HG02571 (cell line): ENCODE measurements around the gene PIEZO1.

Experiments
- ATAC-seq: cut with Tn5 transposase; IDR thresholded peaks from one replicate; pipeline ENCODE4 v1.9.1; 2021; ENCODE audit warnings: mild to moderate bottlenecking, moderate library complexity; ENCODE audit not compliant: unreplicated experiment

PIEZO1 gene

DNA sequence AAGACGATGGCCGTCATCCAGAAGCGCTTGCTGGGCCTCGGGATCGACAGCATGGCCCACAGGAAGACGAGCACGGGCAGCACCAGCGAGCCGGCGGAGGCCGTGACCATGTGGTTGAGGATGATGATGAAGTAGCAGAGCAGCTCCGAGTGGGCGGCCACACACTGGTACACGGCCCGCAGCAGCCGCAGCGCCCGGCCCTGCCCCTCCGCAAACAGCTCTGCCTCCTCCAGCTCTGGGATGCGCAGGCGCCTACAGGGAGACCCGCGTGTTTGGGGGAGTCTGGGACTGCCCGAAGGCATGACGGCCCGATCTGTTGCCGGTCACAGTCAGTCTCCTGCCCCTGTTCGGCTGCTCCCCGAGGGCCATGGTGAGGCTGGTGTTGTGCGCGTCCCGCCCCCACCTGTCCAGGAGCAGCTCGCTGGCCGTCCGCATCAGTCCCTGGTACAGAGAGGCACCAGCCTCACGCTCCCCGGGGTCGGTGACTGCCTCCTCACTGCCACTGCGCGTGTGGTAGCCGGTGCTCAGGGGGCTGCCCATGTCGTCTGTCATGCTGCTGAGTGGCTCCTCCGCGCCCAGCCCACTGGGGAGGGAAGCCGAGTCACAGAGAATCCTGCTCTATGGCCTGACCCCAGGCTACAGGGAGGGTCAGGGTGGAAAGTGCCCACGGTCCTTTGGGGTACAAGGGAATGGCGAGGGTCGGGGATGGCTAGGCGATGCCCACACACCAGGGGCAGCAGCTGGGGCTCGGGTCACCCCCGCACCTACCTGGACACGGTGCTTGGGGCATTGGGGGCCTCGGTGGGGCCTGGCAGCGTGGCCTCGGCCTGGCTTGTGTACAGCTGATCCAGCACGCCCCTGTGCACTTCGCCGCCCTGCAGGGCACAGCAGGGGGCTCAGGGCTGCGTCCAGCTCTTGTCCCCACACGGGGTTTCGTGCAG is 62.9 kb downstream of the PIEZO1 start:
- ATAC-seq = no peak

DNA sequence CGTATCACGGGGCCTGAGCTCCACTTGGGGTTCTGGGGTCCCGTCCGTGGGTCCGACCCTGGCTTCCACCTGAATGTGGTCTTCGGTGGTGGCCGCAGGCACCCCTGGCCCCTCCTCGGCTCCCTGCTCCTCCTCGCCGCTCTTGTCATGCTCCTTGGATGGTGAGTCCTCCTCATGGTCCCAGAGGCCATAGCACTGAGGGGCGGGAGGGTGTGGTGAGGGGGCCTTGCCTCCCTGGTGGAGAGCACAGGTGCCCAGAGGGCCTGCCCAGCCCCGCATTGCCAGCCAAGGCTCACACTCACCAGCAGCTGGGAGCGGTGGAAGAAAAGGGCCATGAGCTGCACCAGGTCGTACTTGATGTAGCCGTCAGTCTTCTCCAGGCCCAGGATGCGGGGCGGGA is 63.8 kb downstream of the PIEZO1 start:
- no peak for ATAC-seq

DNA sequence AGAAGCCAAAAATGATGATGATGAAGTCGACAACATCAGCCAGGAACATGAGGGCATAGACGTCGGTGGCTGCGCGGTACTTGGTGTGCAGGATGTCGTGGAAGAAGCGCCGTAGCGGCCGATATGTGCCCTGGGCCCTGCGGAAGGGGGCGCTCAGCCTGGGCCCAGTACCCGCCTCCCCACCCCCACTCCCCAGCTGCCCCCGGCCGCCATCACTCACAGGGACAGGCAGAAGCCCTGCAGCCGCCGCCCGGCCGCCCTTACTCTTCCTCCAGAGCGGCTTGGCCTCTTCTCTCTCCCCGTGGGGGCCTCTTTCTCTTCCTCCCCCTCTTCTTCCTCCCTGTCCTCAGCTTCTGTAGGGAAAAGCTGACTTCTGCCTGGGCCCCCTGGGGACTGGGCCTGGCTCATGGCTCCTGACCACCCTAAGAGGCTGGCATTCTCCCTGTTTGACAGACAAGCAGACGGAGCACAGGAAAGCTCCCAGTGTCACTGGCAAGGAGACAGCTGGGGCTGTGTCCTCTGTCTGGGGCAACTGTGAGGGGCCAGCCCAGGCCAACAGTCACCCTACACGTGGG is 64.5 kb downstream of the PIEZO1 start:
- ATAC-seq = no peak

DNA sequence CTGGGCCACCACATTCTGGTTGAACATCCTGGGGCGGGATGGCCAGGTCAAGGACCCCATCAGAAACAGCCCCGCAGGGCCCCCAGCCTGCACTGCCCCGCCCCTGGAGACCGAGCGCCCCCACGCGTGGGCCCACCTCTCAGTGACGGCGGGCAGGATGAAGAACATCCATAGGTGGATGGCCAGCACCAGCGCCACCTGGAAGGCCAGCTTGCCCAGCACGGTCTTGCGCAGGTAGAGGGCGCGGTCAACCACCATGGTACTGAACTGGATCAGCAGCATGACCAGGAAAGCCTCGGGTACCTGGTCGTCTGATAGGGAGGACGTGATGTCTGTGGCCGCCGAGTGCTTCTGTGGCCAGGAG is 65.1 kb downstream of the PIEZO1 start:
- no peak for ATAC-seq

DNA sequence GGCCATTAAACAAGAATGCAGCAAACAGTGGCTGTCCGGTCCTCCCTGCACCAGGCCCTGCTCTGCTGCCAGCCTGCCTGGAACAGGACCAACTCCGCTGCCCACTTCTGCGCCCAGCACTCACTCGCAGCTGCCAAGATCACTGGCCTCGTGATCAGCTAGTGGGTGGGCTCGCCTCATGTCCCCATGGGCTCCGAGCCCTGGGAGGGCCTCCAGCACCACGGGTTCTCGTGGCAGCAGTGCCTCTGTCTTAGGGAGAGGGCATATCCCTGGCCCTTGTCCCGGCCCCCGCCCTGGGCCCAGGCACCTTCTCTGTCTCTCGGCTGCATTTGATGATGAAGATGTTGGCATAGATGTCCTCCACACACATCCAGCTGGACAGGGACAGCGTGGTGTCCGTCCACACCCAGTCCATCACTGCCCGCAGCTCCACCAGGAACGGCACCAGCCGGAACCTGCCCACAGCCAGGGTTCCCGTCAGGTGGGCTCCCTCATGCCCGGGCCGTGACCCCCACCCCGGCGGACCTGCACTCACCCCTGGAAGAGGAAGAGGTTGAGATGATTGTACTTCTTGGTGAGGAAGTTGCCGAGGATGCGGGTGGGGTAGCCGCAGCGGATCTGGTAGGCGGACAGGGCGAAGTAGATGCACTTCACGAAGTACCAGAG is 65.6 kb downstream of the PIEZO1 start:
- ATAC-seq = no peak

DNA sequence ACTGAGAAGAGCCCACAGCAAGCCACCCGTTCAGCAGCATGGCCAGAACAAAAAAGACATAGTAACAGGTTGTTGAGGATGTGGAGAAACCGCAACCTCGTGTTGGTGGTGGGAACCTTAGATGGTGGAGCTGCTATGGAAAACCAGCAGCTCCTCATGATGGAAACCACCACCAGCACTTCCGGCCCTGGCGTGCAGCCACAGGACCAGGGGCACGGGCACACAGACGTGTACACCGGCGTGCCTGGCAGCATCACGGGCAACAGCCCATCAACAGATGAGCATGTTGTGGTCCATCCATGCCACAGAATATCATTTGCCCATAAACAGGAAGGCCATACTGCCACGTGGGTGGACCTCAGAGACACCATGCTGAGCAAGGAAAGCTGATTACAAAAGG is 66.8 kb downstream of the PIEZO1 start:
- no peak for ATAC-seq

DNA sequence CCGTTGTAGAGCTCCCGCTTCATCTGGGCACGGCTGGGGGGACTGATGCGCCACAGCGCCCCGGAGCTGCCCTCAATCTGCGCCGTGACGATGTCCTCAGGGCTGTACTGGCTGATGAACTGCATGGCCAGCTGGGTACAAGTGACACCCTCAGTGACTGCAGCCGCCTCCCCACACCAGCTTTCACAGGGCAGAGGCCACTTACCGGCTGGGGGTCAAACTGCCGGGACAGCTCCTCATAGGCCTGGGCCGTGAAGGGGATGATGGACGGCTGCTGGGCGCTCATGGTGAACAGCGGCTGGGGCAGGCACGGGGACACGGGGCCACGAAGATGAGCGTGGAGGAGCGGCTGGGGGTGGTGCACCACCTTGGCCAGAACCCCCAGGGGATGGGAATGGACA is 68.4 kb downstream of the PIEZO1 start:
- ATAC-seq = no peak

DNA sequence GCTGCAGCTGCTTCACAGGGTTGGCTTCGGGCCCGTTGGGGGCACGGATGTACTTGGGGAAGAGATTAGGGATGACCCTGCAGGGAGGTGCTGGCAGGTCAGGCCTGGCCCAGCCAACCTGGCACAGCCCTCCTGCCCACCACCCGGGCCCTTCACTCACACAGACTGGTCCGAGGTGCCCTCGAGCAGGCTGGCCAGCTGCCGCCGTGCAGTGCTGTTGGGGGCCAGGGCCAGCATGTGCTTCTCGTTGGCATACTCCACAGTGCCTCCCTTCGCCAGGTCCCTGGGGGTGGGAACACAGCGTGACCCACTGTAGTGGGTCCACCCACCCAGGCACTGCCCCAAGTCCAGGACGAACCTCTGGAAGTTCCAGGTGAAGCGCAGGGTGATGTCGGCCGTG is 68.8 kb downstream of the PIEZO1 start:
- ATAC-seq = no peak

DNA sequence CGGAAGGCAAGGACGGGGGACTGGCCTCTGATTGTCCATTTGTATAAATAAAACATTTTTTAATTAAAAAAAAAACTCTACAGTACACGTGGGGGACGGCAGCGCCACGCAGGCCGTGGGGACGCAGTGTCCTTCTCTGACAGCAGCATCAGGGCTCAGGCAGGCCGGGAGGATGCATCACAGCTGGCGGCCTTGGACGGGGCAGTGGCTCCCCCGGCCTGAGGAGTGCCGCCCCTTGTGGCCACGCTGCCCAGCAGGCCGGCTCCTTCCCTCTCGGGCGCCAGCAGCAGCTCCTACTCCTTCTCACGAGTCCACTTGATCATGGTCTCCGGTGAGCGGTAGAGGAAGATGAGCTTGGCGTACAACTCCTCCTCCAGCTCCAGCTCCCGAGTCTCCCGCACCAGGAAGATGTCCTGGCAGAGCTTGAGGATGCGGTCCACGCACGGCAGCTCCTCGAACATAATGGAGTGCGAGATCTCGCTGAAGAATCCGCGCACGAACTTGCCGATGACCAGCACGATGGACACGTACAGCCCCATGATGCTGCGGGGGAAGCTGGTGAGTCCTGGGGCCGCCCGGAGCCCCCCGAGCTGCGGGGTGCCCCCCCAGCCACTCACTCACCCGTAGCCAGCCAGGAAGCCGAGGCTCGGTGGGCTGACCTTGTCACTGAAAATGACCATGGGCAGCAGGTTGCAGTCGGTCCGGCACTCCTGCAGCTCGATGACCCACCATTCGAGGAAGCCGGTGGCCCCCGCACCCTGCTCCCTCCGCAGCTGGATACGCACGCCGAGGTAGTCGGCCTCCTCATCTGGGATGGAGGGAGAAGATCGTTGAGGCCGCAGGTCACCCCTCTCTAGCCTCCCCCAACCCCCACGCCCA is 69.5 kb downstream of the PIEZO1 start:
- ATAC-seq = no peak

DNA sequence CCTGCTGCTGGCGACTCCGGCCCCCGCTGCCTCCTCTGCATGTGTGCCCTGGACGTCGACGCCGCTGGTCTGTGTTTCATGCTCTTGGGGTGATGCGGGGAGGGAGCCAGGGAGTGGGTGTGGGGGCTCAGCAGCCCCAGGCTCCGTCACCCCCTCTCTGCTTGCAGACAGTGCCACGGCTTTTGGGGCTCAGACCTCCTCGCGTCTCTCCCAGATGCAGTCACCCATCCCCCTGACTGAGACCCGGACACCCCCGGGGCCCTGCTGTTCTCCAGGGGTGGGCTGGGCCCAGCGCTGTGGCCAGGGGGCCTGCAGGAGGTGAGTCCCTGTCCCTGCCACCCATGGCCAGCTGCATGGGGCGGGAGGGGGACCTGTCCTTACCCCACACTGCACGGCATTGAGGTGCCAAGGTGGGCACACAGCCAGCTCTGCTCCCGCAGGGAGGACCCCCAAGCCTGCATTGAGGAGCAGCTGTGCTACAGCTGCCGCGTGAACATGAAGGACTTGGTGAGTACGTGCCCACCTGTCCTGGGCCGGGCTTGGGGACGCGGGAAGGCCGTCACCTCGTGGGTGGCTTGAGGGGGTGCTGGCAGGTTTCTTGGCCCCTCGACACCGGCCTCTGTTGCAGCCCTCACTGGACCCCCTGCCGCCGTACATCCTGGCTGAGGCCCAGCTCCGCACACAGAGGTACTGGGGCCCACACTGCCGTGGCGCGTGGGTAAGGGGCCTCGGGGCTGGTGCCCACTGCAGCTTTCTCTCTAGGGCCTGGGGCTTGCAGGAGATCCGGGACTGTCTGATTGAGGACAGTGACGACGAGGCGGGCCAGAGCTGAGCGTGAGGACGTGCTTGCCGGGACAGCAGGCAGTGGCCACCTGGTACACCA is 70.4 kb downstream of the PIEZO1 start:
- no peak for ATAC-seq

DNA sequence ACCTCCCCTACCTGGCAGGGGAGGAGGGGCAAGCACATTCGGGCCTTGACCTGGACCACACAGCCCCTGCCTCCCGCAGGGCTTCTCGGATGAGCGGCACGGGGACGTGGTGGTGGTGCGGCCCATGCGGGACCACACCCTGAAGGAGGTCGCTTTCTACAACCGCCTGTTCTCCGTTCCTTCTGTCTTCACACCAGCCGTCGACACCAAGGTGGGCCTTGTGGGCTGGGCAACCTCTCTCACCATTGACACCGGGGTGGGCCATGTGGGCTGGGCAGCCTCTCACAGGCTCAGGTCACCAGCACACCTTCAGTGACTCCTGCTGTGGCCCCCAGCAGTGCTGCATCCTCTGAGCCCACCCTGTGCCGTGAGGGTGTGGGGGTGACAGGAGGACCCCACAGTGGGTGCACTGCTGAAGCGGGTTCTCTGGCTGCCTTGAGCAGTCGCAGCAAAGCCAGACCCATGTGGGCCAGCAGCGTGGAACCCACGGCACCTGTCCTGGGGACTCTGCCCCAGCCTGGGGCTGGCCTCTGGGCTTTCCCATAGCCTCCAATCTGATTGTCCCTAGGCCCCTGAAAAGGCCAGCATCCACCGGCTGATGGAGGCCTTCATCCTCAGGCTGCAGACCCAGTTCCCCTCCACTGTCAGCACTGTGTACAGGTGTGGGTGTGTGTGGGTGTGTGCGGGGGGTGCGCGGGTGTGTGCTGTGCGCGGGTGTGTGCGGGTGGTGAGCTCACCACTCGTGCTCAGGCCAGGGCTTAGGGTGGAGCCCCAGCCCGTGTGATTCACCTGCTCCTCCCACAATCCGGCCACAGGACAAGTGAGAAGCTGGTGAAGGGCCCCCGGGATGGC is 71.2 kb downstream of the PIEZO1 start:
- ATAC-seq = no peak

DNA sequence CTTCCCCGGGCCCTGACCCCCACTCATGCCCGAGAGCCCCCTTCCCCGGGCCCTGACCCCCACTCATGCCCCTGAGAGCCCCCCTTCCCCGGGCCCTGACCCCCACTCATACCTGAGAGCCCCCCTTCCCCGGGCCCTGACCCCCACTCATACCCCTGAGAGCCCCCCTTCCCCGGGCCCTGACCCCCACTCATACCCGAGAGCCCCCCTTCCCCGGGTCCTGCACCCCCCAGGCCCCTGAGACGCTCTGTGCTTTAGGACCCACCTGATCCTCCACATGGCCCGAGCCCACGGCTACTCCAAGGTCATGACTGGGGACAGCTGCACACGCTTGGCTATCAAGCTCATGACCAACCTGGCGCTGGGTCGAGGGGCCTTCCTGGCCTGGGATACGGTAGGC is 72.0 kb downstream of the PIEZO1 start:
- ATAC-seq = no peak

DNA sequence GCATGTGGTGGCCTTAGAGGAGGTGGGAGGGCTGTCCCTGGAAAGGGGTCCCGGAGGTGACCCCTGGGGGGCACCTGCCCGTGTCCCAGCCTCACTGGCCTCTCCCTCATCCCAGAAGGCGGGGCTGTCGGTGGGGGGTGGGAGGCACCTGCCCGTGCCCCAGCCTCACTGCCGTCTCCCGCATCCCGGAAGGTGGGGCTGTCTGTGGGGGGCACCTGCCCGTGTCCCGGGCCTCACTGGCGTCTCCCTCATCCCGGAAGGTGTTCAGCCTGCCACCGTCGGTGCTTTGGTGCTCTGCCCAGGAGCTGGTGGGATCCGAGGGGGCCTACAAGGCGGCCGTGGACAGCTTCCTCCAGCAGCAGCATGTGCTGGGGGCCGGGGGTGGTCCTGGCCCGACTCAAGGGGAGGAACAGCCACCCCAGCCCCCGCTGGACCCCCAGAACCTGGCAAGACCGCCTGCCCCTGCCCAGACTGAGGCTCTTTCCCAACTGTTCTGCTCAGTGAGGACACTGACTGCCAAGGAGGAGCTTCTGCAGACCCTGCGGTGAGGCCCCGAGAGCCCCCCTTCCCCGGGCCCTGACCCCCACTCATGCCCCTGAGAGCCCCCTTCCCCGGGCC is 72.5 kb downstream of the PIEZO1 start:
- no peak for ATAC-seq

DNA sequence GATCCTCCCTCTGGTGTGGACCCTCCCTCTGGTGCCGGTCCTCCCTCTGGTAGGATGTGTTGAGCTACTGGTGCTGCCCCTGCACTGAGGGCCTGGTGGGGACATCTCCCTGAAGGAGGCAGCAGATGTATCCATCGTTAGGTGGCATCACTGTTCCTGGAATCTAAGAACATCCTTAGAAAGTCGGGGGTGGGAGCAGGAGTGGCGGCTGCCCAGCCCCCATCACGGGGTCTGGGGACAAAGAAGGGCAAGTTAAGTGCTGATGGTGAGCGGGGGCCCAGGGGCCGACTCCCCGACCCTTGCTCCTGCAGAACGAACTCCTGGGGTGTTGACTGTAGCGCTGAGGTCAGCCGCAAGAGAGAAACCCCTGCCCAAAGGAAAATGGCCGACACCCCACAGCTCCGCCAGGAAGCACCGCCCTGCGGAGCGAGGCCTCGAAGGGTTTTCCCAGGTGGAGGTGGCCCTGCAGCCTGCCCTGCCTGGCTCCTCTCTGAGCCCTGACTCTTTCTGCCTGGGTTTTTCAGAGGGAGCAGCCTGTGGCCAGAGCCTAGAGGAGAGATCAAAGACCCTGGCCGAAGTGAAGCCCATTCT is 73.2 kb downstream of the PIEZO1 start:
- ATAC-seq = no peak

DNA sequence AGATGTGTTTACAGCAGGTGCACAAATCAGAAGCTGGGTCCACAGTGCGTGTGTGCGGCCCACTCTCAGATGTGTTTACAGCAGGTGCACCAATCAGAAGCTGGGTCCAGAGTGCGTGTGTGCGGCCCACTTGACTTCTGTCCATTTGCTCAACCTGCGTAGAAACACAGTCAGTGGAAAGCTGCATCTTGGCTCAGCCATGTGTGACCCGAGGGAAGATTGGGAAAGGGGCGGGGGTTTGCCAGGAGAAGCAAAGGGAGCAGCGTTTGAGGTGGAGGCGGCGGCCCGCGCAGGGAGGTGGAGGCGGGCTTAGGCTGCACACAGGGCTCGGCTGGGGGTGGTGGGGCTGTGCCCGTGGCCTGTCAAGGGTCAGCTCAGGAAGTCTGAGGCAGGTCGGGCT is 74.5 kb downstream of the PIEZO1 start:
- ATAC-seq = no peak

DNA sequence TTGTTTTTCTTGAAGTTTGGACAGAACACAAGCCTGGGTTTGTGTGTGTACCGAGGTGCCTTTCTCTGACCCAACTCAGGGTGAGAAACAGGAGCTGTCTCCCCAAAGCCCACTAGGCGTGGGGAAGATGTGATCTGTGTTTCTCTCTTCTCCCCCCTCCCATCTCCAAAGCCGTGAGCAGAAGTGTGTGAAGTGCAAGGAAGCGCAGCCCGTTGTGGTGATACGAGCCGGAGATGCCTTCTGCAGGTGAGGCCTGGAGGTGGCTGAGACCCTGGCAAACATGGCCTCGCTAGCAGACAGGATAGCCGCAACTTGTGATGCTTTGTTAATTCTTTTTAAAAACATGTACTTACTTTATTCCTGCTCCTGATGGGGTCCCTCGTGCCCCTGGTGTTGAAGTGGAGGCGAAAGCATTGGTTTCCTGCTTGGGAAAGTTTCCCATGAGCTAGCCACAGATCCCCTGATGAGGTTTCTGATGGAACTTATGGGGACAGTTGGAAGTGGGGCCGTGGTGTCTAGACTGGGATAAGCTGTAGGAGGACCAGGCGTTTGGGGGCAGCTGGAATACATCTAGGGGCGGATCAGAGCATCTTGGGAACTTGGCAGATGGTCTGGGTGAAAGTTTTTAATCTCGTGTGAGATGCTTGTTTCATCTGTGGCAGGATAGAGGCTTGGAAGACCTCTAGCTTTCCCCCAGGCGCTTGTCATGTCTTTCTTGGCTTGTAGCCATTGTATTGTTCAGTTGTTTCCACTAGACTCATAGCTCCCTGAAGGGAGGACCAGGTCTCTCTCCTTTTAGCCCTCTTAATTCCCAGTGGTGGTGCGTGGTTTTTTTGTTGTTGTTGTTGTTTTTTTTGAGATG is 77.8 kb downstream of the PIEZO1 start:
- no peak for ATAC-seq

DNA sequence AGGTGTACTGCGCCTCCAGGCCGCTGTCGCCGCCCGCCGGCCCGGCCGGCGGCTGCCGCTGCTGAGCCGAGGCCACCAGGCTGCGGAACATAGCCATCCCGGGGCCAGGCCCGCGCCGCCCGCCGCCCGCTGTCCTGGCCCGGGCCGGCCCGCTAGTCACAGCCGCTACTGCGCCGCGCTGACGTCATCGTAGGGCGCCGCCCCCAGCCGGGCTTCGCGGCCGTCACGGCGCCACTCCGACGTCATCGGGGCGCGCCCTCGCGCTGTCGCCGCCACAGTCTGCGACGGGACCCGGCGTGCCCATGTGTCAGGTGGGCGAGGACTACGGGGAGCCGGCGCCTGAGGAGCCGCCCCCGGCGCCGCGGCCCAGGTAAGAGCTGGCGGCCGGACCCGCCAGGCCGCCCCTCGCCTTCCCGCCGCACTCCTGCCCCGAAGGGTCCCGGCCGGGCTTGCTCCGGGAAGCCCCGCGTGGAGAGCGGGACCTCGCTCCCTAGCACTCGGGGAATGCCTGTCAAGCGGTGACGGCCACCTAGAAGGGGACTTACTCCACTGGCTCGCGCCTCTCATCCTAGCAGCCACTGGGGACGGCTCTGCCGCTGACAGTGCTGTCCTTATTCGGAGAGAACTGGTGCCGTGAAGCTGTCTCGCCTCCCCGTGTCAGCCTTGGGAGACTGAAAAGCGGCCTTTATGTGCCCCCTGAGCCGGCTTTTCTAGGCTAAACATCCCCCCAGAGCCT is 78.6 kb downstream of the PIEZO1 start, which contains the start of the genes CTU2 and RNF166:
CTU2 (plus strand) TSS at position 275 of the 736 bp plus-strand sequence; CDS start at position 303, 28 bp downstream.
RNF166 (minus strand) TSS at position 180 of the 736 bp plus-strand sequence; CDS start at position 97, 83 bp downstream.
- ATAC-seq = peak; percentile 58
